K562 (cell line): ENCODE data around the gene INO80D. TPM values are rescaled to one million over a fixed set of nuclear protein-coding genes. Genes with fewer than 3 reads are reported as not detected.

Experiments
- ASH1L ChIP-seq: fragments of 450-650 bp; IDR thresholded peaks from 2 replicates; pipeline ENCODE4 v1.6.1; 2018; ENCODE audit warnings: borderline replicate concordance, mild to moderate bottlenecking, low read depth; ENCODE audit not compliant: partially characterized antibody
- CBX2 ChIP-seq: fragments of 200-600 bp; sonication (generic); IDR thresholded peaks from one replicate; pipeline ENCODE4 v1.6.1; 2012; ENCODE audit warnings: mild to moderate bottlenecking, low read length, inconsistent platforms; ENCODE audit not compliant: insufficient read depth, poor library complexity, severe bottlenecking
- CLOCK ChIP-seq: fragments of 250-450 bp; sonication (Bioruptor Pico); IDR thresholded peaks from 2 replicates; pipeline ENCODE4 v1.4.0; 2020; ENCODE audit warnings: mild to moderate bottlenecking, moderate library complexity, borderline replicate concordance
- CXXC5 ChIP-seq: fragments of 250-450 bp; sonication (Bioruptor Pico); IDR thresholded peaks from 2 replicates; pipeline ENCODE4 v1.8.0; 2022; ENCODE audit warnings: inconsistent platforms, mild to moderate bottlenecking, moderate library complexity
- DDX20 ChIP-seq: fragments of 450-650 bp; IDR thresholded peaks from 2 replicates; pipeline ENCODE4 v1.6.1; 2016; ENCODE audit warnings: missing genetic modification characterization, low read depth, mild to moderate bottlenecking, missing compliant biosample characterization, moderate library complexity
- ELK3 ChIP-seq: fragments of 450-650 bp; formaldehyde crosslinking; IDR thresholded peaks from 2 replicates; pipeline ENCODE4 v1.4.0; 2020; ENCODE audit warnings: mild to moderate bottlenecking
- GABPB2 ChIP-seq: fragments of 250-450 bp; sonication (Bioruptor Pico); conservative IDR thresholded peaks from 2 replicates; pipeline ENCODE4 v1.5.1; 2021; ENCODE audit warnings: mild to moderate bottlenecking
- MCM5 ChIP-seq: fragments of 450-650 bp; IDR thresholded peaks from 2 replicates; pipeline ENCODE4 v1.6.1; 2016; ENCODE audit warnings: low read depth
- POLR3A ChIP-seq: IDR thresholded peaks from 2 replicates; pipeline ENCODE4 v1.6.1; 2011; ENCODE audit warnings: borderline replicate concordance, mild to moderate bottlenecking, moderate library complexity; ENCODE audit not compliant: insufficient read length, insufficient read depth; ENCODE audit errors: extremely low read depth
- RBM17 ChIP-seq: fragments of 200-400 bp; formaldehyde crosslinking; IDR thresholded peaks from 2 replicates; pipeline ENCODE4 v1.6.1; 2017; ENCODE audit warnings: low read depth, mild to moderate bottlenecking, low read length, borderline replicate concordance
- TAF9B ChIP-seq: fragments of 450-650 bp; IDR thresholded peaks from 2 replicates; pipeline ENCODE4 v1.6.1; 2018; ENCODE audit warnings: mild to moderate bottlenecking; ENCODE audit not compliant: partially characterized antibody
- TGIF2 ChIP-seq: sonication (generic); formaldehyde crosslinking; IDR thresholded peaks from 2 replicates; pipeline ENCODE4 v1.8.1; 2022; ENCODE audit warnings: mild to moderate bottlenecking, missing genetic modification reagents, moderate library complexity
- THRB ChIP-seq: fragments of 450-650 bp; formaldehyde crosslinking; conservative IDR thresholded peaks from 2 replicates; pipeline ENCODE4 v1.4.0; 2022; ENCODE audit warnings: mild to moderate bottlenecking, missing genetic modification characterization
- ZNF518B ChIP-seq: fragments of 250-450 bp; sonication (Bioruptor Pico); IDR thresholded peaks from 2 replicates; pipeline ENCODE4 v1.5.0; 2021; ENCODE audit warnings: mild to moderate bottlenecking, moderate library complexity
- ZNF75A ChIP-seq: fragments of 450-650 bp; formaldehyde crosslinking; IDR thresholded peaks from 2 replicates; pipeline ENCODE4 v1.4.0; 2020; ENCODE audit warnings: mild to moderate bottlenecking
- polyA plus RNA-seq, 8 experiments: library from polyadenylated mRNA; depleted of rRNA in 4 of 8; stranded (reverse) in 5 of 8; unstranded in 3 of 8; fragments of >200 nt; fragmentation: Nextera tagmentation in 2 of 8; fragmentation: Illumina TruSeq in 1 of 8; extraction: Ambion mirVana in 2 of 8; extraction: Trizol in 1 of 8; gene quantifications; 2 replicates each; pipeline versions ENCODE4 v1.2.1 to v1.2.3, GENCODE V29; 2011 to 2014; ENCODE audit warnings: inconsistent platforms in 1 of 8, missing spikeins in 1 of 8
- total RNA-seq, 7 experiments: library from RNA; depleted of rRNA in 6 of 7; stranded (reverse); fragments of >200 nt in 6 of 7; fragmentation: Illumina TruSeq in 2 of 7; extraction: Trizol in 2 of 7; gene quantifications; 2 replicates each; pipeline versions ENCODE4 v1.2.1 to v1.2.3, GENCODE V29; 2011 to 2021; ENCODE audit warnings: low replicate concordance in 1 of 7
- TF ChIP-seq, protein P1 (sequence below), 3 experiments: fragments of 200-800 bp in 1 of 3; sonication (Bioruptor generic) in 1 of 3; sonication (generic) in 1 of 3; formaldehyde crosslinking in 1 of 3; IDR thresholded peaks; 2 replicates each; pipeline versions ENCODE4 v1.6.1 to v1.8.0; 2016 to 2022; ENCODE audit warnings: mild to moderate bottlenecking in 2 of 3, missing compliant biosample characterization in 2 of 3, missing genetic modification characterization in 2 of 3, missing genetic modification reagents in 1 of 3

Gene INO80D
- total and polyA plus RNA-seq, 9 of the 15 experiments (the other 6 are each of a cell fraction or from before 2014, with no cell fraction given): 0.64 to 8.1 (median 2.9) TPM

- TF ChIP-seq DDX20 (tag) (no peak), MCM5 (no peak), ZNF75A (CRISPR knock-in tag) (no peak), CXXC5 (CRISPR knock-in tag) (no peak), ASH1L (no peak), TAF9B (no peak), ELK3 (CRISPR knock-in tag) (no peak), CBX2 (no peak), GABPB2 (CRISPR knock-in tag) (no peak), POLR3A (no peak), RBM17 (no peak), TGIF2 (no peak), THRB (CRISPR knock-in tag) (no peak), ZNF518B (no peak), CLOCK (CRISPR knock-in tag) (no peak)
- TF ChIP-seq, protein P1, sequence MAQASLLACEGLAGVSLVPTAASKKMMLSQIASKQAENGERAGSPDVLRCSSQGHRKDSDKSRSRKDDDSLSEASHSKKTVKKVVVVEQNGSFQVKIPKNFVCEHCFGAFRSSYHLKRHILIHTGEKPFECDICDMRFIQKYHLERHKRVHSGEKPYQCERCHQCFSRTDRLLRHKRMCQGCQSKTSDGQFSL (CRISPR knock-in tag; IDR thresholded peaks at IDR 0.05): no peak
- TF ChIP-seq, protein P1 (tag; IDR thresholded peaks at IDR 0.05): peak in 1 of 2 experiments; percentile 92; a peak in 2 of 4 replicates
These were observed 868 bp downstream of the INO80D start (continued) for GRCh38 chr2:206084870-206085741.
